IgD-negative memory B cell (primary cell): ENCODE data around the gene LOXL1. TPM values are rescaled to one million over a fixed set of nuclear protein-coding genes. Genes with fewer than 3 reads are reported as not detected.

Source experiments
- polyA plus RNA-seq: library from polyadenylated mRNA; unstranded; fragments of 300-500 nt; fragmentation: Illumina TruSeq; gene quantifications from one replicate; pipeline ENCODE4 v1.2.3, GENCODE V29; 2021

LOXL1 gene
- polyA plus RNA-seq, 1 donor from 2014 or later: 0.55 TPM

Other genes starting within 250 kb of the LOXL1 start
- not detected for gene CD276, start 242.1 kb upstream of the LOXL1 start, polyA plus RNA-seq
- gene INSYN1, start 173.1 kb upstream of the LOXL1 start, polyA plus RNA-seq: not detected
- gene TBC1D21, start 52.9 kb upstream of the LOXL1 start, polyA plus RNA-seq: not detected
- gene STOML1, start 65.8 kb downstream of the LOXL1 start, polyA plus RNA-seq: 6.6 TPM
- gene PML, start 68.3 kb downstream of the LOXL1 start, polyA plus RNA-seq: 43.4 TPM
- not detected for gene GOLGA6A, start 156.1 kb downstream of the LOXL1 start, polyA plus RNA-seq
- not detected for gene ISLR2, start 204.1 kb downstream of the LOXL1 start, polyA plus RNA-seq
- not detected for gene ISLR, start 247.2 kb downstream of the LOXL1 start, polyA plus RNA-seq